HAP-1 (cell line): ENCODE measurements around the gene CCSER2.
A peak's percentile ranks its signal among the peaks of the same experiment; 100 is the strongest.
"Not testable (repeated sequence)": the region's sequence is repeated elsewhere in the genome, so short reads cannot be mapped to it uniquely, and the experiment has no call there.

Experiments
- DNase-seq, 2 experiments: peaks; one replicate each; pipeline ENCODE4 v3.0.0-alpha.2; 2016 to 2020; ENCODE audit warnings: low spot score in 2 of 2
- H3K27me3 ChIP-seq: fragments of 250-450 bp; sonication (Bioruptor Pico); 2 replicates; pipeline ENCODE4 v1.5.1; 2020; ENCODE audit warnings: low read depth, mild to moderate bottlenecking, moderate library complexity
- H3K36me3 ChIP-seq: fragments of 250-450 bp; sonication (Bioruptor Pico); replicated peaks from 2 replicates; pipeline ENCODE4 v1.5.1; 2020; ENCODE audit warnings: mild to moderate bottlenecking
- H3K4me1 ChIP-seq: fragments of 250-450 bp; sonication (Bioruptor Pico); 2 replicates; pipeline ENCODE4 v1.5.1; 2020; ENCODE audit warnings: mild to moderate bottlenecking
- H3K4me3 ChIP-seq: fragments of 250-450 bp; sonication (Bioruptor Pico); 2 replicates; pipeline ENCODE4 v1.5.1; 2020; ENCODE audit warnings: mild to moderate bottlenecking, moderate library complexity
- H3K9me3 ChIP-seq: fragments of 250-450 bp; sonication (Bioruptor Pico); 2 replicates; pipeline ENCODE4 v1.5.1; 2020; ENCODE audit warnings: mild to moderate bottlenecking, moderate library complexity
- in situ Hi-C: fragments of 300-500 bp; cut with MboI; formaldehyde crosslinking; loops from 3 replicates; pipeline ENCODE4 v1.14.3; 2020; ENCODE audit warnings: low sequenced_read_pairs, inconsistent platforms, mixed read lengths

CCSER2 gene

GRCh38 chr10:84429926-84430520, 101.6 kb downstream of the CCSER2 start:
- in situ Hi-C loops, result no loop called here
- Histone ChIP-seq H3K9me3 (no peaks in the 10 kb centered on the region), H3K27me3 (no peaks in the 10 kb centered on the region), H3K4me1 (peaks cover 12% of the 10 kb centered on the region), H3K4me3 (no peak overlapping the region), H3K36me3 (no peaks in the 10 kb centered on the region)
- peak; percentile 41 to 82 for DNase-seq

GRCh38 chr10:84432891-84433290, 104.5 kb downstream of the CCSER2 start:
- in situ Hi-C loops, result no loop called here
- H3K27me3 ChIP-seq, result no peaks in the 10 kb centered on the region
- DNase-seq, result no peak
- H3K36me3 ChIP-seq, result no peaks in the 10 kb centered on the region
- no peaks in the 10 kb centered on the region for H3K9me3 ChIP-seq
- no peak overlapping the region for H3K4me3 ChIP-seq
- H3K4me1 ChIP-seq, result peaks cover 8% of the 10 kb centered on the region

GRCh38 chr10:84440781-84441180, 112.4 kb downstream of the CCSER2 start:
- in situ Hi-C loops, result no loop called here
- H3K4me3 ChIP-seq, result no peak overlapping the region
- H3K9me3 ChIP-seq, result no peaks in the 10 kb centered on the region
- no peaks in the 10 kb centered on the region for H3K36me3 ChIP-seq
- H3K27me3 ChIP-seq, result no peaks in the 10 kb centered on the region
- no peaks in the 10 kb centered on the region for H3K4me1 ChIP-seq
- DNase-seq, result no peak

GRCh38 chr10:84447701-84448400, 119.5 kb downstream of the CCSER2 start:
- H3K36me3 ChIP-seq, result no peaks in the 10 kb centered on the region
- H3K4me1 ChIP-seq, result no peaks in the 10 kb centered on the region
- DNase-seq, result no peak
- H3K9me3 ChIP-seq, result no peaks in the 10 kb centered on the region
- H3K27me3 ChIP-seq, result no peaks in the 10 kb centered on the region
- in situ Hi-C loops, result no loop called here
- no peak overlapping the region for H3K4me3 ChIP-seq

GRCh38 chr10:84449351-84449750, 121.0 kb downstream of the CCSER2 start:
- H3K4me3 ChIP-seq, H3K36me3 ChIP-seq, H3K9me3 ChIP-seq, H3K27me3 ChIP-seq, DNase-seq, H3K4me1 ChIP-seq, in situ Hi-C loops: not testable (repeated sequence)

GRCh38 chr10:84452003-84452402, 123.6 kb downstream of the CCSER2 start:
- Histone ChIP-seq H3K4me1 (peaks cover 16% of the 10 kb centered on the region), H3K9me3 (no peaks in the 10 kb centered on the region), H3K27me3 (no peaks in the 10 kb centered on the region), H3K4me3 (no peak overlapping the region), H3K36me3 (no peaks in the 10 kb centered on the region)
- in situ Hi-C loops, result no loop called here
- DNase-seq, result no peak

- Histone ChIP-seq H3K4me3 (no peak overlapping the region), H3K4me1 (peaks cover 16% of the 10 kb centered on the region), H3K36me3 (no peaks in the 10 kb centered on the region), H3K27me3 (no peaks in the 10 kb centered on the region), H3K9me3 (no peaks in the 10 kb centered on the region)
- DNase-seq, result no peak
- in situ Hi-C loops, result no loop called here
Measured at GRCh38 chr10:84453303-84453702, 124.9 kb downstream of the CCSER2 start.

- Histone ChIP-seq H3K4me3 (no peak overlapping the region), H3K36me3 (no peaks in the 10 kb centered on the region), H3K27me3 (no peaks in the 10 kb centered on the region), H3K9me3 (no peaks in the 10 kb centered on the region), H3K4me1 (peaks cover 16% of the 10 kb centered on the region)
- in situ Hi-C loops, result no loop called here
- DNase-seq, result peak in 1 of 2 experiments; percentile 48
Measured at GRCh38 chr10:84456126-84456525, 127.7 kb downstream of the CCSER2 start.

- no peaks in the 10 kb centered on the region for H3K27me3 ChIP-seq
- no peaks in the 10 kb centered on the region; the same call in 1 of the 2 replicates for H3K36me3 ChIP-seq
- H3K4me3 ChIP-seq, result no peak overlapping the region
- peaks cover 15% of the 10 kb centered on the region for H3K4me1 ChIP-seq
- no peak for DNase-seq
- in situ Hi-C loops, result no loop called here
- H3K9me3 ChIP-seq, result no peaks in the 10 kb centered on the region
Measured at GRCh38 chr10:84460520-84460919, 132.1 kb downstream of the CCSER2 start.

GRCh38 chr10:84469470-84469869, 141.1 kb downstream of the CCSER2 start:
- H3K36me3 ChIP-seq, result no peaks in the 10 kb centered on the region; the same call in 1 of the 2 replicates
- no peaks in the 10 kb centered on the region for H3K27me3 ChIP-seq
- H3K4me1 ChIP-seq, result peaks cover 16% of the 10 kb centered on the region
- DNase-seq, result no peak
- H3K9me3 ChIP-seq, result no peaks in the 10 kb centered on the region
- no peak overlapping the region for H3K4me3 ChIP-seq
- in situ Hi-C loops, result no loop called here

GRCh38 chr10:84473136-84473535, 144.7 kb downstream of the CCSER2 start:
- Histone ChIP-seq H3K36me3 (no peaks in the 10 kb centered on the region; the same call in 1 of the 2 replicates), H3K4me3 (no peak overlapping the region), H3K4me1 (peaks cover 16% of the 10 kb centered on the region), H3K27me3 (no peaks in the 10 kb centered on the region), H3K9me3 (no peaks in the 10 kb centered on the region)
- in situ Hi-C loops, result no loop called here
- no peak for DNase-seq

- no peak for DNase-seq
- H3K36me3 ChIP-seq, result no peaks in the 10 kb centered on the region
- peaks cover 4% of the 10 kb centered on the region for H3K4me1 ChIP-seq
- no peaks in the 10 kb centered on the region for H3K27me3 ChIP-seq
- in situ Hi-C loops, result no loop called here
- H3K9me3 ChIP-seq, result no peaks in the 10 kb centered on the region
- no peak overlapping the region for H3K4me3 ChIP-seq
Measured at GRCh38 chr10:84477398-84478128, 149.2 kb downstream of the CCSER2 start.

GRCh38 chr10:84478151-84478550, 149.8 kb downstream of the CCSER2 start:
- in situ Hi-C loops, result no loop called here

GRCh38 chr10:84478679-84479078, 150.3 kb downstream of the CCSER2 start:
- Histone ChIP-seq H3K36me3 (no peaks in the 10 kb centered on the region), H3K4me3 (no peak overlapping the region), H3K4me1 (peaks cover 4% of the 10 kb centered on the region), H3K27me3 (no peaks in the 10 kb centered on the region), H3K9me3 (no peaks in the 10 kb centered on the region)
- no peak for DNase-seq
- in situ Hi-C loops, result no loop called here

More at GRCh38 chr10:84478151-84478550, 149.8 kb downstream of the CCSER2 start:
- no peak for DNase-seq
- no peaks in the 10 kb centered on the region for H3K36me3 ChIP-seq
- H3K9me3 ChIP-seq, result no peaks in the 10 kb centered on the region
- H3K4me3 ChIP-seq, result no peak overlapping the region
- H3K27me3 ChIP-seq, result no peaks in the 10 kb centered on the region
- peaks cover 4% of the 10 kb centered on the region for H3K4me1 ChIP-seq
